ENCODE results near the gene CCDC120.

Gene CCDC120

GRCh38 chrX:49064303-49064702, 5.5 kb downstream of the CCDC120 start:
- DNase-seq = no peak

GRCh38 chrX:49064735-49065134, 5.9 kb downstream of the CCDC120 start:
- DNase-seq = no peak

GRCh38 chrX:49066278-49066677, 7.5 kb downstream of the CCDC120 start:
- DNase-seq = no peak

GRCh38 chrX:49066690-49067089, 7.9 kb downstream of the CCDC120 start:
- DNase-seq = no peak

GRCh38 chrX:49067285-49068120, 8.7 kb downstream of the CCDC120 start:
- DNase-seq = no peak

- DNase-seq = no peak
Measured at GRCh38 chrX:49069038-49069437, 10.2 kb downstream of the CCDC120 start.

GRCh38 chrX:49070988-49071387, 12.2 kb downstream of the CCDC120 start:
- no peak for DNase-seq

GRCh38 chrX:49071877-49072711, 13.3 kb downstream of the CCDC120 start:
- DNase-seq = no peak

GRCh38 chrX:49072712-49073095, 13.9 kb downstream of the CCDC120 start:
- no peak for DNase-seq

GRCh38 chrX:49073601-49074575, 15.1 kb downstream of the CCDC120 start, which contains the start of gene PRAF2:
Gene PRAF2 (minus strand): TSS chrX:49074002. CDS start chrX:49073987, 15 bp downstream.
- peak; percentile 83 for DNase-seq

- DNase-seq = no peak
Measured at GRCh38 chrX:49075347-49075746, 16.5 kb downstream of the CCDC120 start.

- DNase-seq = no peak
Measured at GRCh38 chrX:49077941-49078340, 19.1 kb downstream of the CCDC120 start.

GRCh38 chrX:49079489-49080428, 21.0 kb downstream of the CCDC120 start, which contains the start of gene WDR45:
Gene WDR45 (minus strand): TSS chrX:49079887. CDS start chrX:49078095, 1,792 bp downstream.
- peak; percentile 67 for DNase-seq

- no peak for DNase-seq
Measured at GRCh38 chrX:49082271-49082871, 23.6 kb downstream of the CCDC120 start.

- DNase-seq = no peak
Measured at GRCh38 chrX:49089553-49089952, 30.8 kb downstream of the CCDC120 start.

- no peak for DNase-seq
Measured at GRCh38 chrX:49096419-49096818, 37.6 kb downstream of the CCDC120 start.

GRCh38 chrX:49100704-49101628, 42.2 kb downstream of the CCDC120 start:
- peak; percentile 83 for DNase-seq

GRCh38 chrX:49101629-49101984, 42.8 kb downstream of the CCDC120 start:
- no peak for DNase-seq

GRCh38 chrX:49102190-49102589, 43.4 kb downstream of the CCDC120 start:
- no peak for DNase-seq

GRCh38 chrX:49103637-49104036, 44.8 kb downstream of the CCDC120 start:
- DNase-seq = no peak
